HL-60/S4 (cell line): Measurements from ENCODE around the gene CEP170B.
"Not testable (repeated sequence)": the region's sequence is repeated elsewhere in the genome, so short reads cannot be mapped to it uniquely, and the experiment has no call there.

ENCODE experiments used
- in situ Hi-C: fragments of 300-500 bp; cut with MboI; formaldehyde crosslinking; loops from 2 replicates; pipeline ENCODE4 v1.14.3; 2022; ENCODE audit warnings: low sequenced_read_pairs

The CEP170B gene

DNA sequence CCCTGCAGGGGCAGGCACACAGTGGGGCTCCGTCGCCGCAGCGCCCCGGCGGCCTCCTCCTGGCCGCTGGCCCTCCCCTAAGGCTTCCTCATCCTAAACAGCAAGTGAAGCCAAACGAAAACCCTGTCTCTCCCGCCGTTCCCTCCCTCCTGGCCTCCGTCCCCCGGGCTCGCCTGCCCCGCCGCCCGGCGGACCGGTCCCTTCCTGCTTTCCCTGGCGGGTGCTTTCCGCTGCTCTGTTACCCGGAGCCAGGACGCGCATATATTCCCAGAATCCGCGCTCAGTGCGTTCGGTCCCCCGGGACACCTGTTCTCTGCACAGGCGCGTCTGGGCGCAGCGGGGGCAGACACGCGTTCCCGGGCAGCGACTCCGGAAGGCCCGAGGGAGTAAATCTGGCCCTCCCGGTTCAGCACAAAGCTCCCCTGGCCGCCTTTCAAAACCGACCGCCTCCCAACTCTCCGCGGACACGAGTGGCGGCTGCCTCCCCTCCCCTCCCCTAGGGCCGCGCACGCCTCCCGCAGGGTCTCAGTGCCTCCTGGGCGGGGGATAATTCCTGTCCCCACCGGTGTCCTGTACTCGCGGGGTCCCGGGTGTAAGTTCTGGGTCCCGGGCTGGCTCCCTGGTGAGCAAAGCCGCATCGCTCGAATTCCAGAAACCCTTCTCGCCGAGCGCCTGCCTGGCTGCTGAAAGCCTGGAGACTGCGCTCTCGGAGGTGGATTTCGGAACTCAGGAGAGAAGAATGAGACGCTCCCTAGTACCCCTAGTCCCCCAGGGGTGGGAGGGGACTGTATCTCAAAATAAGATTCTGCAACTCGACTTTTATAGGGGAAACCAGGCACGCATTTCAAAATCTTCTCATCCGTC is 21.4 kb upstream of the CEP170B start:
- in situ Hi-C loops: no loop called here

DNA sequence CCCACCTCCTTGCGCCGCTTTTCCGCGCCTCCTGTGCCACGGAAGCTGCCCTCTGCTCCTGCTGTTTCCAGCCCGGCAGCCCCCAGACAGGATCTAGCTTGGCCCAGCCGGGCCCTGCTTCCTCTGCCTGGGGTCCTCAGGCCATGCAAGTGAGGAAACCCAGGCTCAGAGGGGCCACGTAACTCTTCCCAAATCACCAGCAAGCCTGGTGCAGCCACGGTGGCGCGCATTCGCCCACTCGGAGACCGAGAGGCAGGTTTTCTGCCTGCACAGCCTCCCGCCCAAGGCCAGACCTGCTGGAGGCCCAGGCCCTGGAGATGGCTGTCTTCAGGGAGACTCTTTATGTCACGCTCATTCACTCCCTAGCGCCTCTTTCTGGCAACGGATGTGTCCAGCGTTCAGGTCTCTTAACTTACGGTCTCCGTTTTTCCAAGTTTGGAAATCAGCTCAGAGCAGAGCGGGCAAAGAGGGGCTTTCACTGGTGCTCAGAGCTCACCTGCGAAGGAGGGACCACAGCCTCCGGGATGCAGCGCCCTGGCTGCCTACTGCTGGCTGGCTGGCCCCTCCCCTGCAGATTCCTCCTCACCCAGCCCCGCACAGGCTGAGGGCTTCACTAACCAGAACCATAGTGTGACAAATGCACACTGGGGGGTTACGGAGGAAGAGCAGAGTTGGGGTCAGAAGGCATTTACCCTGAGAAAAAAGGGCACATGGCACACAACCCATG is 20.6 kb upstream of the CEP170B start:
- in situ Hi-C loops: no loop called here

DNA sequence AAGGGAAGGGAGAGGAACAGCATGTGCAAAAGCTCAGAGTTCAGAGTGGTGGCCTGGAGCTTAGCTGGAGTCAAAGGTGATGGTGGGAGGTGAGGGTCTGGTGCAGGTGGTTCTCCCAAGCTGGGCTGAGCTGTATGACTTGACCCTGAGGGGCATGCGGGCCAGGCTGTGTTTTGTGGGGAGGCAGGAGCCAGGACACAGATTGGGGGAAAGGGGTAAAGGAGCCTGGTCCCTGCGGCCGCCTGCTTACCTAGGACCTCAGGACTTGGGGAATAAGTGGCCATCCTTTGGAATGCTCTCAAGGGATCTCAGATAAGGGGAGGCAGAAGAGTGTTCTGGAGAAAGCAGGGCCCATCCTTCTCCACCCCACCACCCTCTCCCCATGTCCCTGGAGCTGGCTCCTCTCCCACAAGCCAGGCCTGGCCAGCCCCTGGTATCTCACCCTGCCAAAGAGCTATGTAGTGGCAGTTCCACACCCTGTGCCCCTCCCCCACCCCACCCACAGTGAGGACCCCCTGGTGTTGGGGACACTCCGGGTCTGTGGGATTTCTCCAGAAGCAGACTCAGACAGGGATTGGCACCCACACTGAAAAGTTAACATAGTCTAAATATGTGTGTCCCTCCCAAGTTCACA is 19.9 kb upstream of the CEP170B start:
- in situ Hi-C loops: no loop called here

DNA sequence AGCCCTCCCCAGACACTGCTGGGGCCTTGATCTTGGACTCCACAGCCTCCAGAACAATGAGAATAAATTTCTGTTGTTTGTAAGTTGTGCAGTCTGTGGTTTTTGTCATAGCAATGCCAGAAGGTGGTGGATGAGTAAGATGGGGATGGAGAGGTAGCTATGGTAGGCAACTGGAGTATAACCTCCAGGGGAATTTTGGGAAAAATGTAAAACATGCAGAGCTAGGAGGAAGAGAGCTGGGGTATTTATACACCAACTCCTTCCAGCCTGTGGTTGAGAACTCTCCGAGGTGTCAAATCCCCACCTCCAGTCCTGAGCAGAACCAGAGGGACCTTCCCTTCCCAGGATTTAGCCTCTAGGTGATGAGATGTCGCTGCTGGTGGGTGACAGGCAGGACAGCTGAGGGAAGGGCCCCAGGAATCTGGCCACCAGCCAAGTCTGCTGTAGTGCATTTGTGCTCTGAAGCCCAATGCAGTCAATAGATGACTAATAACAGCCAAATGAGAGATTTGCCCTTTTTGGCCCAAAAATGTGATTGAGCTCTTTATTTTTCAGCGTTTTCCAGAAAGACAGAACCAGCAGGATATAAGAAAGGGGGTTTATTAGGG is 19.1 kb upstream of the CEP170B start:
- in situ Hi-C loops: no loop called here

DNA sequence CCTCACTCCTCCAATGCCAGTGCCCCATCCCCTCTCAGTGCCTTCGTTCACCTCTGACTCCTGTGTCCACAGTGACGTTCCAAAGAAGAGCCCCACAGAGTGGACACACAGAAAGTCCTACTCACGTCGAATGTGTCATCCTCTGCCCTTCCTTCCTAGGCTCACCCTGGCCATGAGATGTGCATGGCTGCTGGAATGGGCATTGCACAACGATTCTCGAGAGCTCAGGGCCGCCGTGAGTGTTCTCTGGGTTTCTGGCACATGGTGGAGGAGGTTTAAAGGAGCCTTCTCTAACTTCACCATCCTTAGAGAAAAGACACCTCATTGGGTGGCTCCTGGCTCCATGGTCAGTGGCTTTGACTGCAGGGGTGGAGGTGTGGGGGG is 12.8 kb upstream of the CEP170B start:
- in situ Hi-C loops: no loop called here

DNA sequence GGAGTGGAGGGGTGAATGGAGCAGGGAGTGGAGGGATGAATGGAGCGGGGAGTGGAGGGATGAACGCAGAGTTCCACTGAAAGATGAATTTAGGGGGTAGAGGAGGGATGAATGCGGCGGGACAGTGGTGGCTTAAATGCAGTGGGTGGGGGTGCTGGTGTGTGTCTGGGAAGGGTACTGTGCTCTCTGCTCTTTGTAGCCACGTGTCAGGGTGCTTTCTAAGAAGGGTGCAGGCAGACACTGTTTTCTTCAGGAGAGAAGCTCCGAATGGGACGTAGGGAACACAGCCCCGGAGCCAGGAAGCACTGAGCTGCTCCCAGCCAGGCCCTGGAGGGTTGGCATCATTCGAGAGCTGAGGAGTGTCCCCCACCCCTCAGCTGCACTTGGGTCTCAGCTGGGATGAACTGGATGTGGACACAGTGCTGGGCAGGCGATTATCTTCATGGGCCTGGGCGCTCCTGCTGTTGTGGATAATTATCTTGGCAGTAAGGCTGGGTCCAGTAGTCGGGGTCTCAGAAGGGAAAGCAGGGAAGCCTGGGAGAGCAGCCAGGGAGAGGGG is 9.5 kb upstream of the CEP170B start:
- in situ Hi-C loops: no loop called here

DNA sequence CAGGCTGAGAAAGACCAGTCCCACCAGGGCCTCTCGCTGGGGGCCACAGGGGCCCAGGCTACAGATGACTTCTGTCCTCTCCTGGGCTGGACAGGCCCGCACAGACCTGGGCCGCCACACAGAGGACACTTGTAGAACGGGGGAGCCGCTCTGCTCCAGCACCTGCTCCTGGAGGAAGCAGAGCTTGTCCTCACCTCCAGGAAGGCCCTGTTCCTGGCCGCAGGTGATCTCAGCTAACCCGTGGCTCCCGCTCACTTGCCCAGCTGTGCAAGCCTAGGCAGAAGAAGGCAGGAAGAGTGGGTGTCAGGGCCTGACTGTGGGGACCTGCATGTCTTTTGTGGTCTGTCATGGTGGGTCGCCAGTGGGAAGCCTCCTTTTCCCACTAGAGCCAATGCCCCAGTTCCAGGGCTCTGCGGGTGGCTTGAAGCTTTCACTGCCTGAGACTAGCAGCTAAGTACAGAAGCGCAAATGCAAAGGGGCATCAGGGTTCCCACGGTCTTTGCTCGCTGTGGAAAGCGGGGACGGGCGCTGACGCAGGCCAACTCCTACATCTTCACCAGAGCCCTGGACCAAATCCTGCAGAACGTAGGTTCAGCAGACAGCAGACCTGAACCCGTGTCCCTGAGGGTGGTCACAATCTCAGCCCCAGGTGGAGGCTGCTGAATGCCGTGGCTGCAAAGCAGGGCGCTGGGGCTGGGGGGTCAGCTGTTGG is 8.8 kb upstream of the CEP170B start:
- in situ Hi-C loops: no loop called here

DNA sequence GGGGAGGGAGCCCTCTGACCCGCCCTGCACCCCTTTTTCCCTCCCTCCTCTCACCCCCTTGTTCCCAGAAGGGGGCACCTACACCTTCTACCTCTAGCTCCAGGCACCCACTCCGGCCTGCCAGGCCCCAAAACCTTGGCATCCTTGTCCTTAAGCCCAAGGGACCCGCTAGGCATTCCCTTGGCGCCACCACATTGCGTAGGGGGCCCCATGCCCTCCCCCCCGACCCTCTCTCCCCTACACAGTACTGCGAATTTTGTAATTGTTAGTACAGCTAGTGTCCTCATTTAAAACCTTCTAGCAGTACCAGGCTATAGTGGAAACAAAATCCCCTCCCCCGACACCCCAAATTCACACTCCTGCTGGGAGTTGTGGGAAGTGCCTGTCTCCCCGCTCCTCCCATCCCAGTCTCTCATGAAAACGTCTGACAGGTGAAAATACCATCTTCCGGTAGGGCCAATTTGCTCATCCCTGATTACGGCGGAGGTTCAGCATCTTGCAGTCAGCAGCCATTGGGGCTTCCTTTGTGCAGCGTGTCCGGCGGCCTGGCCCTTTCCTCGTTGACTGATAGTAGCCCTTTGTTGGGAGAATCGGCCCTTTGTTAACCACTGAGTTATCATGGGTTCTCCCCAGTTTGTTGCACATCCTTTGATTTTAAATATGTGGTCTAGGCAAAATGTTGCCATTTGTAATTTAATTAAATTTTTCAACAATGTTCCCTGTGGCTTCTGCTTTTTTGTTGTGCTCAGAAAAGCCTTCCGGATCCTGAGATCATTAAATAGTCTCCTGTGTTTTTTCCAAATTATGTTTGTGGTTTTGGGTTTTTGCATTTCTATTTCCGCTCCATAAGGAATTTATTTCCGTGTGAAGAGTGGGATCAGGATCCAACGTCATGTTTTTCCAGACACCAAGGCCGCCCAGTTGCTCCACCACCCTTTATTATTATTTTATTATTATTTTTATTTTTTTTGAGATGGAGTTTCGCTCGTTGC is 7.9 kb upstream of the CEP170B start:
- in situ Hi-C loops: no loop called here

DNA sequence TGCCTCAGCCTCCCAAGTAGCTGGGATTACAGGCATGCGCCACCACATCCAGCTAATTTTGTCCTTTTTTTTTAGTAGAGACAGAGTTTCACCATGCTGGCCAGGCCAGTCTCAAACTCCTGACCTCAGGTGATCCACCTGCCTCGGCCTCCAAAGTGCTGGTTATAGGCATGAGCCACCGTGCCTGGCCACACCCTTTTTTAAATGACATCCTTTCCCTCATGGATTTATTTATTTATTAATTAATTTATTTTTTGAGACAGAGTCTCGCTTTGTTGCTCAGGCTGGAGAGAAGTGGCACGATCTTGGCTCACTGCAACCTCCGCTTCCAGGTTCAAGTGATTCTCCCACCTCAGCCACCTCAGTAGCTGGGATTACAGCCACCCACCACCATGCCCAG is 7.1 kb upstream of the CEP170B start:
- in situ Hi-C loops: not testable (repeated sequence)

DNA sequence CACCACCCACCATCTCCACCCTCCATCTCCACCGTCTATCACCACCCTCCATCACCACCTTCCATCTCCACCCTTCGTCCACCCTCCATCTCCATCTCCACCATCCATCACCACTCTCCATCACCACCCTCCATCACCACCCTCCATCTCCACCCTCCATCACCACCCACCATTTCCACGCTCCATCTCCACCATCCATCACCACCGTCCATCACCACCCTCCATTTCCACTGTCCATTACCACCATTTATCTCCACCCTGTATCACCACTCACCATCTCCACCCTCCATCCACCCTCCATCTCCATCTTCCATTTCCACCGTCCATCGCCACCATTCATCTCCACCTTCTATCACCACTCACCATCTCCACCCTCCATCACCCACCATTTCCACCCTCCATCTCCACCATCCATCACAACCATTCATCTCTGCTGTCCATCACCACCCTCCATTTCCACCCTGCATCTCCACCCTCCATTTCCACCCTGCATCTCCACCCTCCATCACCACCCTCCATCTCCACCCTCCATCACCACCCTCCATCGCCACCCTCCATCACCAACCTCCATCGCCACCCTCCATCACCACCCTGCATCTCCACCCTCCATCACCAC is 6.1 kb upstream of the CEP170B start:
- in situ Hi-C loops: no loop called here

DNA sequence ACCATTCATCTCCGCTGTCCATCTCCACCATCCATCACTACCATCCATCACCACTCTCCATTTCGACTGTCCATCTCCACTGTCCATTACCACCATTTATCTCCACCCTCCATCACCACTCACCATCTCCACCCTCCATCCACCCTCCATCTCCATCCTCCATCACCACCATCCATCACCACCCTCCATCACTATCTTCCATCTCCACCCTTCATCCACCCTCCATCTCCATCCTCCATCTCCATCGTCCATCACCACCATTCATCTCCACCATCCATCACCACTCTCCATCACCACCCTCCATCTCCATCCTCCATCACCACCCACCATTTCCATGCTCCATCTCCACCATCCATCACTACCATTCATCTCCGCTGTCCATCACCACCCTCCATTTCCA is 5.2 kb upstream of the CEP170B start:
- in situ Hi-C loops: no loop called here

DNA sequence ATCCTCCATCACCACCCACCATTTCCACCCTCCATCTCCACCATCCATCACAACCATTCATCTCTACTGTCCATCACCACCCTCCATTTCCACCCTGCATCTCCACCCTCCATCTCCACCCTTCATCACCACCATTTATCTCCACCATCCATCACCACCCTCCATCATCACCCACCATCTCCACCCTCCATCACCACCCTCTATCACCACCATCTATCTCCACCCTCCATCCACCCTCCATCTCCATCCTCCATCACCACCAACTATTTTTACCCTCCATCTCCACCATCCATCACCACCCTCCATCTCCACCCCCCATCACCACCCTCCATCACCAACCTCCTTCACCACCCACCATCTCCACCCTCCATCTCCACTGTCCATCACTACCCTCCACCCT is 4.7 kb upstream of the CEP170B start:
- in situ Hi-C loops: no loop called here

DNA sequence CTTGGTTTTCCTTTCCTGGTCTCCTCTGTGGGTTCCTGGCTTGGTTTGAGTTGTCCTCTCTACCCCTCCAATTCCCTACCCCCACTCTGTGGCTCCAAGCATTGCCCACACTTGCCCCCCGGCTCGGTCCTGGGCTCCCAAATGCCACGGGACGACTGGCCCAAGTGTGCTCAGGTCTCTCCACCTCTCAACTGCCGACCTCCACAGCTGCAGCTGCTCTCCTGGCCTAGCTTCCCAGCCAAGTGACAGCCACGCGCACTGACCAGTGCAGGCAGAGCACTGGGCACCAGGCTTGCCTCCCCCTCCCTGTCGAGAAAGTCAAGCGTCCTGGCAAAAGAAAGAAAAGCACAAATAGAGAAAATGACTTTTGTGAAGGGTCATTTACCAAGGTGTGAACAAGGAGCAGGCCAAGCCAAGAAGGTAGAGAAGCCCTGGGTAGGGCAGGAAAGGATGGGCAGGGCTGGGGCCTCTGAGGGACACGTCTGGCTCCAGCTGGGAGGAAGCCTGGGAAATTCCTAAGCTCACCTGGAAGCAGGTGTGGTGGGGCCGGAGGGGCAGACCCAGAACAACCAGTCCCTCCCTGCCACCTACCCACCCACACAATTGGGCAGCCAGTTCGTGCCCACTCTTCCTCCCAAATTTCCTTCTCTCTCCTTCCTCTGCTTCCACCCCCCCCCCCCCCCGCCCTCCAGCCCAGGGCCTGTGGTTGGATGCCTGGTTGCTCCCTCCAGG is 1.8 kb upstream of the CEP170B start:
- in situ Hi-C loops: no loop called here

DNA sequence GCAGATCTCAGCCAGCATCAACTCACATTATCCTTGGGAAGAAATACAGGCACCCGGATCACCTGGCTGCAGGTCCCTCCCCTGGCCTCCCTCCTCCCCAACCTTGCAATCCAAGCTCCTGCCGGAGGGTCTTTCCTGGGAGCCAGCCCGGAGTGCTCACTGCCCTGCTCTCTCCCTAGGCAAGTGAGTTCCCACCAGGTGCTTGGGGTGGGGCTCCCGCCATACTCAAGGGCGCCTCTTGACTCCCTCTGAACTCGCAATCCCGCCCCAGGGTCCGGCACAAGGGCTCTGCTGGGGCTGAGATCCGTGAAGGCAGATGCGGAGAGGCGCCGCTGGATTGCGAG is 1.2 kb upstream of the CEP170B start:
- in situ Hi-C loops: no loop called here

DNA sequence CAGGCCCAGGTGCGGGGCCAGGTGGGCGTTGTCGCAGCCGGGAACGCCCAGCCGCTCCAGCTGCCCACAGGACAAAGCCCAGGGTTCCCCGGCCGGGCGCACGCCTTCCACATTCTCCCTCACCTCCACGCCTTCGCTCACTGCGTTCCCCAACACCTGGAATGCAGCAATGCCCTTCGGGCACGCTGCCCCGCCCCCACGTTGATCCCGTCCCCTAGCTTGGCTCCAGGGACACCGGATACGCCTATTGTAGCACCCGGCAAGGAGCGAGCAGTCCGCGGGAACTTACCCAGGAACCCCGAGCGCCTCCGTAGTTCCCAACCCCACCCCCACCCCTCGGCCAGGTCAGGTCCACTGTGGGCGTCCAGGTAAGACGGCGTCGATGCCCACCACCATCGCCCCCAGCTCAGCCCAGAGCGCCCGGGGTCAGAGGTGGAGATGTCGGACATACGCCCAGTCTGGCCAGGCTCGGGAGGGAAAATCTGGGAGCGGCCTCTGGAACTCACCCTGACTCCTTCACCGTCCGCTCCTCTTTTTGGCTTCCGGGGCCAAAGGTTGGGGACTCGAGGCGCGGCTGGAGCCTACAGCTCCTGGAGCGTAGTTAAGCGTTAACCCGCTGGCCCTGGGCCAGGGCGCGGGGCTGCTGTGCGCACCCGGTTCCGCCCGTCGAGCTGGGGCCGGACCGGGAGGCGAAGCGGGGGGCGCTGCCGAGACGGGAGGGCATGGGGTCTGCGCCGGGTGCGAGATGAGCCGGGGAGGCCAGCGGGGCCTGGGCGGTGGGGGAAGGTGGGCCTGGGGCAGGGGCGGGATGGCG is 594 bp upstream of the CEP170B start:
- in situ Hi-C loops: no loop called here

DNA sequence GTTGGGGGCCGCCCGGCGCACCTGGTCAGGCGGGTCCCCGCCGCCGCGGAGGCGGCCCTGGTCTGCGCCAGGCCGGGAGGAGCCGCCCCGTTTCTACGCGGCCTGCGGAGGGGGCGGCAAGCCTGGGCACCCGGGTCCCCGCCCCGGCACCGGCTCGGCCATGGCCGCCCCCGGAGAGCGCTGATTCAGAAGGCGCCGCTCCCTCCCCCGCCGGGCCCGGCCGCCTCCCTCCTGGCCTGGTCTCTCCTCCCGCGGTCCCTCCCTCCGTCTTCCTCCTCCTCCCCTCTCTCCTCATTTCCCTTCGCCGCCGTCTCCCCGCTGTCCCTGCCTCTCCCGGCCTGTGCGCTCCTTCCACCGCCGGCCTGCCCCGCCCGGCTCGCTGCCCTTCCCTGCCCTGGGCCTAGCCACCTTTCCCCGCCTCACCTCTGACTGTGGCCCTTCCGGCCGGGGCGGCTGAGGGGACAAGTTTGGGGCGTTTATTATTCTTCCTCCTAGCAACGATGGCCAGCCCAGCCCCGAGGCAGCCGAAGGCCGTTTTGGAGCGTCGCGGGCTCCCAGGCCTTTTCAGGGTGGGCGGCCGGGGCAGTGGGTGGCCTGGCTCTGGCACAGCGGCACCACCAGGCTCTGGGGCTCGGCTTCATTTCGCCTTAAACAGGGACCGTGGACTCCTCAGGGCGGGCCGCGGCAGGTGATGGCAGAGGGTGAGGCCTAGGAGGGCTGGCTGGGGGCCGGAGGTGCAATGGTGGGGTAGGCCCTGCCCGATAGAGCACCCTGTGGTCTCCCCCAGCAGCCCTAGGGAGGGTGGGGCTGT is 768 bp downstream of the CEP170B start:
- in situ Hi-C loops: no loop called here
